HepG2 (cell line): ENCODE data around the gene KEL. TPM values are rescaled to one million over a fixed set of nuclear protein-coding genes. Genes with fewer than 3 reads are reported as not detected.

Experiments used
- ATAC-seq: fragments of 200-7000 bp; cut with Tn5 transposase; 3 replicates; pipeline ENCODE4 v1.9.1; 2020; ENCODE audit warnings: mild to moderate bottlenecking, moderate library complexity
- BruUV-seq: library from RNA; stranded (reverse); fragments of 400-500 nt; replicated peaks from 2 replicates; lab custom pipeline; 2021; lab: Mats Ljungman, UMichigan
- CTCF ChIA-PET: fragments of 300-600 bp; formaldehyde crosslinking; extraction: SDS; loops from one replicate; lab custom pipeline; 2021; ENCODE audit warnings: low total read pairs, inconsistent platforms, low intra/inter-chr PET ratio; lab: Yijun Ruan, JAX
- POLR2A ChIA-PET: fragments of 350-600 bp; sonication (Branson Sonifier 250); formaldehyde crosslinking; loops from one replicate; lab custom pipeline; 2020; ENCODE audit warnings: antibody characterized with exemption, inconsistent platforms; lab: Yijun Ruan, JAX
- DNase-seq: peaks from one replicate; pipeline ENCODE4 v3.0.0-alpha.2; 2015; ENCODE audit warnings: low spot score
- FAIRE-seq: peaks from 3 replicates; lab custom pipeline; 2011; peaks lifted over from hg19 to GRCh38; lab: Jason Lieb, UNC
- H2AFZ ChIP-seq: one replicate; pipeline ENCODE4 v1.6.1; 2011; ENCODE audit warnings: low read length, inconsistent platforms
- H3K27ac ChIP-seq: fragments of 300-600 bp; 3 replicates; pipeline ENCODE4 v1.8.0; 2011; ENCODE audit warnings: mixed run types, mild to moderate bottlenecking, mixed read lengths, low read length, inconsistent platforms; ENCODE audit not compliant: insufficient read depth; ENCODE audit errors: extremely low read length
- H3K27me3 ChIP-seq, 2 experiments: fragments of 200-600 bp in 1 of 2; 2 replicates in 1 of 2; 3 replicates in 1 of 2; pipeline versions ENCODE4 v1.6.0 to v1.8.0; 2011; ENCODE audit warnings: low read length in 2 of 2, mild to moderate bottlenecking in 2 of 2, moderate library complexity in 2 of 2, inconsistent platforms in 1 of 2; ENCODE audit not compliant: insufficient read depth in 2 of 2, control insufficient read depth in 1 of 2
- H3K36me3 ChIP-seq, 2 experiments: fragments of 200-600 bp in 1 of 2; replicated peaks in 1 of 2; 2 replicates in 1 of 2; 3 replicates in 1 of 2; pipeline versions ENCODE4 v1.5.1 to v1.8.0; 2011; ENCODE audit warnings: low read length in 2 of 2, inconsistent platforms in 1 of 2; ENCODE audit not compliant: insufficient read depth in 2 of 2, control insufficient read depth in 1 of 2
- H3K4me1 ChIP-seq: 2 replicates; pipeline ENCODE4 v1.5.1; 2012; ENCODE audit warnings: low read length, inconsistent platforms; ENCODE audit not compliant: insufficient read depth
- H3K4me2 ChIP-seq: 2 replicates; pipeline ENCODE4 v1.6.0; 2011; ENCODE audit warnings: low read depth, low read length, inconsistent platforms
- H3K4me3 ChIP-seq, 3 experiments: fragments of 200-600 bp in 1 of 3; sonication (generic), shearing (Covaris generic) in 1 of 3; replicated peaks in 1 of 3; 2 replicates each; pipeline ENCODE4 v1.5.1; 2011 to 2016; ENCODE audit warnings: low read length in 3 of 3, inconsistent platforms in 2 of 3, low read depth in 2 of 3, mild to moderate bottlenecking in 2 of 3, control low read depth in 1 of 3, mixed read lengths in 1 of 3; ENCODE audit not compliant: insufficient read depth in 1 of 3
- H3K79me2 ChIP-seq: one replicate; pipeline ENCODE4 v1.6.1; 2011; ENCODE audit warnings: low read length, inconsistent platforms; ENCODE audit not compliant: insufficient read depth
- H3K9ac ChIP-seq: 2 replicates; pipeline ENCODE4 v1.6.0; 2011; ENCODE audit warnings: mild to moderate bottlenecking, low read depth, low read length, inconsistent platforms; ENCODE audit not compliant: insufficient read depth
- H3K9me3 ChIP-seq: 2 replicates; pipeline ENCODE4 v1.5.1; 2012; ENCODE audit warnings: mild to moderate bottlenecking, low read length
- H4K20me1 ChIP-seq: 2 replicates; pipeline ENCODE4 v1.6.0; 2011; ENCODE audit warnings: inconsistent platforms, mild to moderate bottlenecking, low read length, moderate library complexity; ENCODE audit not compliant: insufficient read depth
- ETS1 ChIP-seq: sonication (generic); formaldehyde crosslinking; IDR thresholded peaks from 2 replicates; pipeline ENCODE4 v1.4.0; 2020; ENCODE audit warnings: missing genetic modification reagents
- IRF1 ChIP-seq: sonication (generic); formaldehyde crosslinking; IDR thresholded peaks from 2 replicates; pipeline ENCODE4 v1.4.0; 2020; ENCODE audit warnings: low read depth, mild to moderate bottlenecking, missing genetic modification reagents
- KDM4B ChIP-seq: sonication (generic); formaldehyde crosslinking; IDR thresholded peaks from 2 replicates; pipeline ENCODE4 v1.4.0; 2020; ENCODE audit warnings: missing genetic modification reagents
- MAFF ChIP-seq: IDR thresholded peaks from 2 replicates; pipeline ENCODE4 v1.6.1; 2011; ENCODE audit warnings: low read depth, low read length, improper control_type of control experiment
- MAFK ChIP-seq, 2 experiments: IDR thresholded peaks in 1 of 2; conservative IDR thresholded peaks in 1 of 2; 2 replicates each; pipeline ENCODE4 v1.6.1; 2011; ENCODE audit warnings: improper control_type of control experiment in 2 of 2, low read length in 2 of 2
- MED8 ChIP-seq: sonication (generic); formaldehyde crosslinking; IDR thresholded peaks from 2 replicates; pipeline ENCODE4 v1.8.1; 2023; ENCODE audit warnings: mild to moderate bottlenecking, missing genetic modification reagents; ENCODE audit not compliant: insufficient replicate concordance
- MLX ChIP-seq: IDR thresholded peaks from 2 replicates; pipeline ENCODE4 v1.6.1; 2016
- NCOA2 ChIP-seq: sonication (generic); formaldehyde crosslinking; IDR thresholded peaks from 2 replicates; pipeline ENCODE4 v1.8.0; 2022; ENCODE audit warnings: inconsistent platforms
- SMARCE1 ChIP-seq: fragments of 450-650 bp; IDR thresholded peaks from 2 replicates; pipeline ENCODE4 v1.6.1; 2017; ENCODE audit warnings: borderline replicate concordance
- SNAI1 ChIP-seq: sonication (generic); formaldehyde crosslinking; IDR thresholded peaks from 2 replicates; pipeline ENCODE4 v1.5.0; 2020; ENCODE audit warnings: mild to moderate bottlenecking, missing genetic modification reagents, borderline replicate concordance
- ZNF230 ChIP-seq: sonication (generic); formaldehyde crosslinking; IDR thresholded peaks from 2 replicates; pipeline ENCODE4 v1.4.0; 2020; ENCODE audit warnings: mild to moderate bottlenecking, missing genetic modification reagents
- ZNF343 ChIP-seq: sonication (generic); formaldehyde crosslinking; IDR thresholded peaks from 2 replicates; pipeline ENCODE4 v1.4.0; 2020; ENCODE audit warnings: mild to moderate bottlenecking, missing genetic modification reagents
- ZNF614 ChIP-seq: IDR thresholded peaks from 2 replicates; pipeline ENCODE4 v1.6.1; 2018; ENCODE audit warnings: missing biosample characterization, missing genetic modification reagents, inconsistent platforms, borderline replicate concordance
- WGBS: methylation state at CpG from one replicate; pipeline ENCODE4 v1.1.6; 2017; ENCODE audit warnings: low lambda C conversion rate; 5-methylcytosine and 5-hydroxymethylcytosine counted together
- in situ Hi-C: cut with HindIII; loops from 2 replicates; pipeline ENCODE4 v1.10.0; 2017; ENCODE audit warnings: low pct_unique_long_range_greater_than_20kb; ENCODE audit not compliant: extremely low pct_ligation_motif_present
- intact Hi-C: fragments of 100-400 bp; cut with micrococcal nuclease; formaldehyde crosslinking; loops from one replicate; pipeline ENCODE4 v1.10.0; 2022; ENCODE audit not compliant: unreplicated experiment
- polyA plus RNA-seq, 8 experiments: library from polyadenylated mRNA; depleted of rRNA in 3 of 8; stranded (reverse) in 7 of 8; unstranded in 1 of 8; fragments of >200 nt; fragmentation: Illumina TruSeq in 4 of 8; extraction: Trizol in 4 of 8; gene quantifications; 2 replicates each; pipeline versions ENCODE4 v1.2.1 to v1.2.3, GENCODE V29; 2011 to 2016; ENCODE audit warnings: low read depth in 4 of 8, missing spikeins in 1 of 8, mixed read lengths in 1 of 8; ENCODE audit not compliant: insufficient read depth in 1 of 8
- total RNA-seq, 5 experiments: library from RNA; depleted of rRNA; stranded (reverse); fragments of >200 nt; fragmentation: Illumina TruSeq; extraction: Trizol; gene quantifications; 2 replicates each; pipeline ENCODE4 v1.2.3, GENCODE V29; 2016; ENCODE audit warnings: low read depth in 1 of 5

Gene KEL
- total and polyA plus RNA-seq, 2 of the 13 experiments (the other 11 are each of a cell fraction or from before 2014, with no cell fraction given): 0.03 TPM; not detected in 1

DNA sequence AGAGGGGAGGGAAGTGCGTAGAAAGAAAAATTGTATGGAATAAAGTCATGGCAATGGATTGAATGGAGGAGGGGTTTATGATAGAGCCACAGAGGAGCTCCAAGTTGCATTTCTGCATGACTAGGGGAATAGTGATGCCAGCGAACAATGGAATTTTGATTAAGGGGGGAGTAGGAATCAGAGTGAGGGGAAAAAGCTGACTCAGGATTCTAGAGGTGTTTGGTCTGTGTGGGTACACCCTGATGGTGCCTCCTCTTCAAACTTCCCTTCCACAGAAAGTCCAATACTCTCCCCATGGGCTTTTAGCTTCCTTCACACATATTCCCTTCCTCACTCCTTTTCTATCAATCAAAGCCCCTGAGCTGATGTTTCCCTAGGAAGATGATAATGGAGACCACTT lies 1.8 kb upstream of the KEL start:
- no peak overlapping the region for H3K4me2 ChIP-seq
- DNase-seq: no peak
- no peaks in the 10 kb centered on the region for H3K36me3 ChIP-seq
- in situ Hi-C loops: no loop called here
- no peak overlapping the region for H3K27ac ChIP-seq
- intact Hi-C loops: no loop called here
- FAIRE-seq: no peak
- no TSS peak for BruUV-seq
- 0% methylated on average over 2 of the region's 2 CpGs for WGBS
- ATAC-seq: no peak
- no peaks in the 10 kb centered on the region for H3K9me3 ChIP-seq
- no peaks in the 10 kb centered on the region for H4K20me1 ChIP-seq
- ChIA-PET POLR2A (no interaction called here), CTCF (no interaction called here)
- TF ChIP-seq KDM4B (CRISPR knock-in tag) (no peak), MAFK (conservative IDR thresholded peaks at IDR 0.05 in 1 of 2, IDR thresholded peaks at IDR 0.05 in 1 of 2; ENCODE audit: low read length in 2 of 2) (peak; percentile 71 to 87), SNAI1 (CRISPR knock-in tag) (no peak), NCOA2 (CRISPR knock-in tag) (no peak), MAFF (peak; percentile 72), MED8 (CRISPR knock-in tag) (no peak), MLX (CRISPR knock-in tag) (no peak), ETS1 (CRISPR knock-in tag) (no peak), ZNF614 (no peak), ZNF230 (CRISPR knock-in tag) (no peak), SMARCE1 (no peak), IRF1 (CRISPR knock-in tag) (no peak), ZNF343 (no peak)
- no peak overlapping the region for H3K9ac ChIP-seq
- H3K4me1 ChIP-seq: no peaks in the 10 kb centered on the region
- 0 out of 5 replicates have a peak, but pooled peaks cover 0 to 3% of the 10 kb centered on the region in 2 experiments for H3K27me3 ChIP-seq
- H3K4me3 ChIP-seq: no peak overlapping the region
- no peaks in the 10 kb centered on the region for H3K79me2 ChIP-seq
- H2AFZ ChIP-seq: no peak overlapping the region
